Gastrocnemius medialis (tissue), 4 donors: ENCODE results near the gene GPATCH8.

Source experiments
- POLR2A ChIP-seq, 2 donors: fragments of 450-650 bp; IDR thresholded peaks; one replicate each; pipeline ENCODE4 v1.6.1; 2017; ENCODE audit warnings: antibody characterized with exemption in 2 of 2, mild to moderate bottlenecking in 2 of 2, moderate library complexity in 2 of 2
- TF ChIP-seq, protein P1 (sequence below), 5 experiments: fragments of 450-650 bp in 3 of 5; fragments of 200-600 bp in 2 of 5; sonication (generic) in 2 of 5; IDR thresholded peaks in 4 of 5; conservative IDR thresholded peaks in 1 of 5; 1 replicate in 4 of 5; 2 replicates in 1 of 5; pipeline ENCODE4 v1.5.1; 2016 to 2019; ENCODE audit warnings: antibody characterized with exemption in 5 of 5, mild to moderate bottlenecking in 3 of 5, moderate library complexity in 3 of 5

DNA sequence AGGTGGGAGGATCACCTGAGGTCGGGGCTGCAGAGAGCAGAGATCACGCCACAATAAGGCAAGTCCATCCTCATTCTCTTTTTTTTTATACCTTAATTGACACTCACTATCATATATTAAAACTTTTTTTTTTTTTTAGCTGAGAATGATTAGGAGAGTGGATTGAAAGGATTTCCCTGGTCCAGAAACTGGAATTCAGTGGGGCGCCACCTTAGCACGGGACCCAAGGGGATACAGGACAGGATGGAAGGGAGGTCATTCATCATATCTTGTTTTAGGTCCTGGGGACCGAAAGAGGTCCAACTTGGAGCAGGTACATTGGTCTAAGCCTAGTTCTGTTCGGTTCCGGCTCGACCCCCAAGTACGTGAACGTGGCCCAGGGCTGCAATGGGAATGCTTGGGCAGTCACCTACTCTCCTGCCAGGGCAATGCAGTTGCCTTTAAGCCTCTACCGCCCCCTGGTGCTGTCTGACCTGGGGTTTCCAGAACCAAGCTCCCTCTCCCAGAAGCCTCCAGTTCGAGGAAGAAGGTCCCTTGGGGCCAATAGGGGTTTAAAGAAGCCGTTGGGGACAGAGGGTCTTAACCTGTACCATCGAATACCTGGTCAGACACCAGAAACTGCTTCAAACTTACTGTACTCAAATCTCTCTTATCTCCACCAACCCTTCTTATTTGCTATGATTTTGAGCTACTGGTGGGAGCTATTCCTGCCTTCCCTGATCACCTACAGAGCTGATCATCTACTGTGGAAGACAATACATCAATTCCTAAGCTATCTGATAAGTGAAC is 19.9 kb upstream of the GPATCH8 start:
- TF ChIP-seq, protein P1, sequence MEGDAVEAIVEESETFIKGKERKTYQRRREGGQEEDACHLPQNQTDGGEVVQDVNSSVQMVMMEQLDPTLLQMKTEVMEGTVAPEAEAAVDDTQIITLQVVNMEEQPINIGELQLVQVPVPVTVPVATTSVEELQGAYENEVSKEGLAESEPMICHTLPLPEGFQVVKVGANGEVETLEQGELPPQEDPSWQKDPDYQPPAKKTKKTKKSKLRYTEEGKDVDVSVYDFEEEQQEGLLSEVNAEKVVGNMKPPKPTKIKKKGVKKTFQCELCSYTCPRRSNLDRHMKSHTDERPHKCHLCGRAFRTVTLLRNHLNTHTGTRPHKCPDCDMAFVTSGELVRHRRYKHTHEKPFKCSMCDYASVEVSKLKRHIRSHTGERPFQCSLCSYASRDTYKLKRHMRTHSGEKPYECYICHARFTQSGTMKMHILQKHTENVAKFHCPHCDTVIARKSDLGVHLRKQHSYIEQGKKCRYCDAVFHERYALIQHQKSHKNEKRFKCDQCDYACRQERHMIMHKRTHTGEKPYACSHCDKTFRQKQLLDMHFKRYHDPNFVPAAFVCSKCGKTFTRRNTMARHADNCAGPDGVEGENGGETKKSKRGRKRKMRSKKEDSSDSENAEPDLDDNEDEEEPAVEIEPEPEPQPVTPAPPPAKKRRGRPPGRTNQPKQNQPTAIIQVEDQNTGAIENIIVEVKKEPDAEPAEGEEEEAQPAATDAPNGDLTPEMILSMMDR (IDR thresholded peaks at IDR 0.05 in 4 of 5, conservative IDR thresholded peaks at IDR 0.05 in 1 of 5): peak; percentile 69 to 86 (median 85)
- TF ChIP-seq POLR2A (IDR thresholded peaks at IDR 0.05): no peak
